ENCODE data around the gene WDR1.

GRCh38 chr4:10161840-10162239 lies 45.2 kb upstream of the WDR1 start:
- TF ChIP-seq CTCF (IDR thresholded peaks at IDR 0.05; ENCODE audit: insufficient read depth, low read length, poor library complexity, severe bottlenecking) (no peak), EZH2phosphoT487 (conservative IDR thresholded peaks at IDR 0.05; ENCODE audit: low read length) (no peak)

Data from SU-DHL-6 (cell line).